Natural killer cell treated with Interleukin-12 subunit alpha and Interleukin-12 subunit beta and Interleukin-15 and Interleukin-18, amount 100 ng/mL, for 72 hours (primary cell): Measurements from ENCODE around the gene HAUS8. TPM values are rescaled to one million over a fixed set of nuclear protein-coding genes. Genes with fewer than 3 reads are reported as not detected.
A peak's percentile ranks its signal among the peaks of the same experiment; 100 is the strongest.

Experiments
- ATAC-seq, 2 donors: fragments of 150-1000 bp; cut with Tn5 transposase in 1 of 2; sonication (Bioruptor Pico), chemical (Tn5 transposase) in 1 of 2; 2 replicates each; pipeline ENCODE4 v1.10.0; 2021
- DNase-seq: peaks from one replicate; pipeline ENCODE4 v3.0.0; 2022; ENCODE audit warnings: low spot score
- H3K27ac Mint-ChIP-seq, 2 donors: 1 replicate in 1 of 2; 2 replicates in 1 of 2; pipeline ENCODE4 v1.8.0; 2022; ENCODE audit warnings: mixed read lengths in 2 of 2, mild to moderate bottlenecking in 1 of 2, moderate library complexity in 1 of 2
- H3K27me3 Mint-ChIP-seq, 2 donors: 1 replicate in 1 of 2; 2 replicates in 1 of 2; pipeline ENCODE4 v1.8.0; 2022; ENCODE audit warnings: mixed read lengths in 2 of 2
- H3K36me3 Mint-ChIP-seq: one replicate; pipeline ENCODE4 v1.8.0; 2022; ENCODE audit warnings: mixed read lengths
- H3K4me1 Mint-ChIP-seq, 2 donors: 1 replicate in 1 of 2; 2 replicates in 1 of 2; pipeline ENCODE4 v1.8.0; 2022; ENCODE audit warnings: low read depth in 2 of 2, mixed read lengths in 2 of 2, mild to moderate bottlenecking in 1 of 2
- H3K4me3 Mint-ChIP-seq: one replicate; pipeline ENCODE4 v1.8.0; 2022; ENCODE audit warnings: mixed read lengths
- H3K9me3 Mint-ChIP-seq: 2 replicates; pipeline ENCODE4 v1.8.0; 2022; ENCODE audit warnings: mixed read lengths
- total RNA-seq, 2 donors: library from RNA; stranded (reverse); gene quantifications; one replicate each; pipeline ENCODE4 v1.2.3, GENCODE V29; 2022

Gene HAUS8
- 10 to 100 TPM; 25.6 to 46.1 TPM for total RNA-seq

DNA sequence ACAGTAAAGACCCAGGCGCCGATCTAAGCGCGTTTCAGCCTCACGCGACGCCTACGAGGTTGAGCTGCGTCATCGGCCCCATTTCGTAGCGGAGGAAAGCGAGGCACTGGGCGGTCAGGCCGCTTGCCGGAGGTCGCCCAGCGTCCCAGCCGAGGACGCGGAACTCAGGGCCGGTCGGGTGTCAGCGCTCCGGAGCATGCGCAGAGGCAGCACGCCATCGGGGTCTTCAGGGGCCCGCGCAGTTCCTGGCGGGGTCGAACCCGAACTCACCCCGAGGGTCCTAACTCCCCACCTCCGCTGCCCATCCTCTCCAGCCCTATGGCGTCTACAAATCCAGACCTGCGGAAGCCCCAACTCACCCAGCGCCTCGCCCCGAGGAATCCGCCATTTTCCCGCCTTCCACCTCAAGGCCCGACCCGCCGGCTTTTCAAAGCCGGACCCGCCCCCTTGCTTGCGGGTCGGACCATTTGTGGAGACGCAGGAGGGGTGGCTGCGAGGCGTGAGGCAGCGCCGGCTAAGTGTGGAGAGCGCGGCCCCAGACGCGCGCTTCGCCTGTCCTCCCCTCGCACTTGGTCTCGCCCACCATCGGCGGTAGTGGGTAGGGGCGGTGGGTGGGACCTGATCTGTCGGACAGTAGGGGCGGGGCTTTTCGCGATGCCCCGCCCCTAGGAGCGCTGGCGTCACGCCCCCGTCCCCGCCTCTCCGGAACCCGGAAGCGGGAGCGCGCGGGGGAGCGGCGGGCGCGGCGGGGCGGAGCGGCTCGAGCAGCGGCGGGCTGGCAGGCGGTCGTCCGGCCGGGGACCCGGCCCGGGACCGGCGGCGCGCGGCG lies at the start of gene HAUS8, which contains the start of gene MYO9B:
TSS of gene HAUS8 (minus strand) at position 418 of the 829 bp plus-strand sequence. CDS start at position 388, 30 bp downstream.
TSS of gene MYO9B (plus strand) at position 743 of the 829 bp plus-strand sequence. CDS start 25,941 bp downstream, outside the sequence.
- peaks cover 10% of the 10 kb centered on the region for H3K36me3 Mint-ChIP-seq
- no peaks in the 10 kb centered on the region for H3K27me3 Mint-ChIP-seq
- H3K27ac Mint-ChIP-seq: peak within 1 kb of the TSS; percentile 95 to 97
- H3K9me3 Mint-ChIP-seq: no peaks in the 10 kb centered on the region
- H3K4me1 Mint-ChIP-seq: peaks cover 57 to 66% of the 10 kb centered on the region in 2 donors
- peak within 1 kb of the TSS; percentile 100 for H3K4me3 Mint-ChIP-seq
- DNase-seq (peak; percentile 100), ATAC-seq (peak; percentile 95)

DNA sequence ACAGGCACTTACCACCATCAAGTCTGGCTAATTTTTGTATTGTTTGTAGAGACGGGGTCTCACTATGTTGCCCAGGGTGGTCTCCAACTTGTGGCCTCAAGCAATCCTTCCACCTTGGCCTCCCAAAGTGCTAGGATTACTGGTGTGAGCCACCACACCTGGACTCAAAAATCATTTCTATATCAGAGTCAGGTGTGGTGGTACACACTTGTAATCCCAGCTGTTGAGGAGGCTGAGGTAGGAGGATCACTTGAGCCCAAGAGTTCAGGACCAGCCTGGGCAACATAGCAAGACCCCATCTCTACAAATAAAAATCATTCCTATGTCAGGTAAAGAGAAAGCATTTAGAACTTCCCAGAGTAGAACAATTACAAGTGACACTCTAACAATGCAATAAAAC lies 48.8 kb upstream of the HAUS8 start:
- no peaks in the 10 kb centered on the region for H3K27me3 Mint-ChIP-seq
- ATAC-seq: no peak
- H3K36me3 Mint-ChIP-seq: no peaks in the 10 kb centered on the region
- no peaks in the 10 kb centered on the region for H3K9me3 Mint-ChIP-seq
- peaks cover 54 to 66% of the 10 kb centered on the region in 2 donors for H3K4me1 Mint-ChIP-seq
- no peak for DNase-seq
- H3K4me3 Mint-ChIP-seq: peak overlapping the region; percentile 99
- peak overlapping the region; percentile 96 to 97 for H3K27ac Mint-ChIP-seq

GRCh38 chr19:17123041-17123440 lies 47.8 kb upstream of the HAUS8 start:
- Mint-ChIP-seq H3K36me3 (no peaks in the 10 kb centered on the region), H3K4me3 (peak overlapping the region; percentile 50), H3K27ac (peak overlapping the region; percentile 96 to 97), H3K9me3 (no peaks in the 10 kb centered on the region), H3K4me1 (peaks cover 49 to 64% of the 10 kb centered on the region in 2 donors), H3K27me3 (no peaks in the 10 kb centered on the region)
- DNase-seq (no peak), ATAC-seq (no peak)

- peak overlapping the region; percentile 30 for H3K4me3 Mint-ChIP-seq
- no peaks in the 10 kb centered on the region for H3K27me3 Mint-ChIP-seq
- H3K4me1 Mint-ChIP-seq: peaks cover 47 to 60% of the 10 kb centered on the region in 2 donors
- H3K9me3 Mint-ChIP-seq: no peaks in the 10 kb centered on the region
- no peak for DNase-seq
- H3K36me3 Mint-ChIP-seq: no peaks in the 10 kb centered on the region
- no peak for ATAC-seq
- H3K27ac Mint-ChIP-seq: peak overlapping the region in 1 of 2 donors; percentile 26
These were observed 46.6 kb upstream of the HAUS8 start for GRCh38 chr19:17121736-17122293.

DNA sequence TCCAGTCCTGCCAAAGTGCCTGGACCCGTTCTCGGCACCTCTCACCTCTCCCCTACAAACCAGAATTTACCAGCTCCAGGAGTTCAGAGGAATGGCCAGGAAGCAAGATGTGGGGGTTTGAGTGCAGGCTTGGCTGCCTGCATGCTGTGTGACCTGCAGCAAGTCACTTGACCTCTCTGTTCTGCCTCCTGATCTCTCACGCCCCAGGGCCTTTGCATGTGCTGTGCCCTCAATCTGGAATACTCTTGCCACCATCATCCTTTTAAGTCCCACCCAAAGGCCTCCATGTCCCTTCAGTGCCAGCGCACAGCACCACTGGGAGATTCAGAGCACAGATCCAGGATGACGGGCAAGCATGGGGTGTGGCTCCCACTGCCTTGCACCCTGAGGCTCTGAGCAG lies 43.7 kb upstream of the HAUS8 start:
- no peak overlapping the region for H3K4me3 Mint-ChIP-seq
- H3K36me3 Mint-ChIP-seq: no peaks in the 10 kb centered on the region
- H3K27ac Mint-ChIP-seq: peak overlapping the region in 1 of 2 donors; percentile 41
- no peak for ATAC-seq
- no peaks in the 10 kb centered on the region for H3K9me3 Mint-ChIP-seq
- H3K4me1 Mint-ChIP-seq: peaks cover 37 to 60% of the 10 kb centered on the region in 2 donors
- no peaks in the 10 kb centered on the region for H3K27me3 Mint-ChIP-seq
- no peak for DNase-seq

GRCh38 chr19:17116996-17117702 lies 41.9 kb upstream of the HAUS8 start:
- DNase-seq (no peak), ATAC-seq (peak in 1 of 2 donors; percentile 72)
- Mint-ChIP-seq H3K27me3 (no peaks in the 10 kb centered on the region), H3K4me1 (peaks cover 35 to 63% of the 10 kb centered on the region in 2 donors), H3K9me3 (no peaks in the 10 kb centered on the region), H3K27ac (peak overlapping the region in 1 of 2 donors; percentile 61), H3K36me3 (no peaks in the 10 kb centered on the region), H3K4me3 (no peak overlapping the region)

DNA sequence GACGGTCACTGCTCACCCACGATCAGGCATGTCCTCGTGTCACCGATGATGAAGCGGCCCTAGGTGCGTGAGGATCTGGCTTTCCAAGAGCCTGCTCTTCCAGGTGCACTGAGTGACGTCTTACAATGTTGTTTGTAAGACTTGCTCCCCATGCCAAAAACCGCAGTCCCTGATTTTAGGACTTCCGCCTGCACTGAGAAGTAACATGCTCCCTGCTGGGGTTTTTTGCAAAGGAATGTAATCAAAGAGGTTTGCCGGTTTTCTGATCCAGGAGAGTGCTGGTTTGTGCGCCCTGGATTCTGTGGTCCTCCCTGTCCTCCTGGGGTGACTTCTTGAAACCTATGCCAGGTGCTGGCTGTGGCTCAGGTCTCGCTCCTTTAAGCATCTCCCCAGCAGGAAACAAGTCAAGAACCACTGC lies 39.2 kb upstream of the HAUS8 start:
- peak overlapping the region in 1 of 2 donors; percentile 85 for H3K27ac Mint-ChIP-seq
- H3K4me3 Mint-ChIP-seq: no peak overlapping the region
- H3K4me1 Mint-ChIP-seq: peaks cover 53 to 73% of the 10 kb centered on the region in 2 donors
- no peak for DNase-seq
- H3K9me3 Mint-ChIP-seq: no peaks in the 10 kb centered on the region
- peaks cover 6% of the 10 kb centered on the region for H3K36me3 Mint-ChIP-seq
- H3K27me3 Mint-ChIP-seq: no peaks in the 10 kb centered on the region
- no peak for ATAC-seq

DNA sequence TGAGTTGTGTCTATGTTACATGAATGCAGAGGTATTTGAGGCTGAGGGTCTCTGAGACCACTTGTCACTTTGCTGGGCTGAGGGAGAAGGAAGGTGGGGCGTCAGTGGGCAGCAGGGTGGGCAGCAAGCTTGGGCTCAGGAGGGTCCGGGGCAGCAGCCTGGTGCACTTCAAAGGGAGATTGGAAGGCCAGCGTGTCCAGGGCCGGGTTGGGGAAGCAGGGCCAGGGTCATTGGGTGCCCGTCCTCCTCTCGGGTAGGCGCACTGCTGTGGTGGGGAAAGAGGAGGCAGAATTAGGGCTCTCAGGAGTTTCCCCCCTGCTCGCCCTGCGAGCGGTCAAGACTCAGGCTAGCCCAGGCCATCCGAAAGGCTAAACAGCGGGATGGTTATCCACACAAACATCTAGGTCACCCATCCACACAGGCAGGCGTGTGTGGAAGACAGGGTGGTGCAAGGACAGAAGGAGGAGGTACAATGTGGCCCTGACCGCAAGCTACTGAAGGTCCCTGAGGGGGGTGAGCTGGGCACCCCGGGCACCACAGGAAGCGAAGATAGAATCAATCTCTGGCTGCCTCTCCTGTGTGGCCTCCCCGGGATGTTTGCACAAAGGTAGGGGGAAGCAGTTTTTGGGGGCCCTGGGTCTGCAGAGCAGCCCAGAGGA lies 38.0 kb upstream of the HAUS8 start:
- no peaks in the 10 kb centered on the region for H3K27me3 Mint-ChIP-seq
- no peak for DNase-seq
- peak overlapping the region; percentile 40 to 85 for H3K27ac Mint-ChIP-seq
- H3K4me3 Mint-ChIP-seq: peak overlapping the region; percentile 5
- peaks cover 54 to 70% of the 10 kb centered on the region in 2 donors for H3K4me1 Mint-ChIP-seq
- peaks cover 6% of the 10 kb centered on the region for H3K36me3 Mint-ChIP-seq
- no peaks in the 10 kb centered on the region for H3K9me3 Mint-ChIP-seq
- ATAC-seq: peak in 1 of 2 donors; percentile 56

DNA sequence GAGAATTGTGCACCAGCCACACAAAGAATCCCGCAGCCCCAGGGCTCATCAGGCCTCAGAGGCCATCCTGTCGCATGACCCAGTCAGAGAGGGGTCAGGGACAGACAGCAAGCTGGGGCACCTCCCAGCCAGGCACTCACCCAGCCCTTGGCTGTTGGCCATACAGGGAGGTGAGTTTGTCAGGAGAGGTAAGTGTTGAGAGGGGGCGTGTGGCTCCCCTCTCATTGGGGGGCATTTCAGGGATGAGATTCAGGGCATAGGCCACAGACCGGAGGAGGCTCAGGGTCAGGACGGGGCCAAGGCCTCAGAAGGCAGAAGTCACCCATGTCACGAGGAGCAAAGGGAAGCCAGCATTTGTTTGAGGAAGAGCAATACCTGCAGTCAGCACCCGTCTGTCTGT lies 37.4 kb upstream of the HAUS8 start:
- no peaks in the 10 kb centered on the region for H3K9me3 Mint-ChIP-seq
- peaks cover 60 to 71% of the 10 kb centered on the region in 2 donors for H3K4me1 Mint-ChIP-seq
- peak overlapping the region; percentile 5 for H3K4me3 Mint-ChIP-seq
- no peak for ATAC-seq
- peak overlapping the region; percentile 40 to 85 for H3K27ac Mint-ChIP-seq
- no peak for DNase-seq
- no peaks in the 10 kb centered on the region for H3K27me3 Mint-ChIP-seq
- peaks cover 6% of the 10 kb centered on the region for H3K36me3 Mint-ChIP-seq

DNA sequence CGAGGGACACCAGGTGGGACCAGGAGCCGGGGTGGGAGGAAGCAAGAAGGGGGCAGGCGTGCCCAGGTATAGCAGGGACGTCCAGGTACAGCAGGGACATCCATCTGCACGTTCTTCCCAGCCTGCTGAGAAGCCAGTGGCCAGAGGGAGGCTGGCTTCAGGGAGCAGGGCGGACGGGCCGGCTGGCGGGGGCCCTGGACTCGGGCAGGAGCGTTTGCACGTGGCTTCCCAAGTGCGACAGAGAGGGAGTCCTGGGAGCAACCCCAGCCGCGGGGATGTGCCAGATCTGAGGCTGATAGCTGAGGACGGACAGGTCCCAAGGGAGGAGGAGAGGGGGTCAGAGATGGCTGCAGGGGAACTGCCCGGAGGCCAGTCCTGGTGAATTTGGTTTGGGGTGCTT lies 37.0 kb upstream of the HAUS8 start:
- Mint-ChIP-seq H3K27me3 (no peaks in the 10 kb centered on the region), H3K27ac (peak overlapping the region; percentile 40 to 85), H3K4me1 (peaks cover 63 to 76% of the 10 kb centered on the region in 2 donors), H3K9me3 (no peaks in the 10 kb centered on the region), H3K4me3 (no peak overlapping the region), H3K36me3 (peaks cover 6% of the 10 kb centered on the region)
- DNase-seq (no peak), ATAC-seq (no peak)

- peak overlapping the region in 1 of 2 donors; percentile 45 for H3K27ac Mint-ChIP-seq
- peaks cover 6% of the 10 kb centered on the region for H3K36me3 Mint-ChIP-seq
- DNase-seq: no peak
- no peaks in the 10 kb centered on the region for H3K9me3 Mint-ChIP-seq
- no peak overlapping the region for H3K4me3 Mint-ChIP-seq
- H3K4me1 Mint-ChIP-seq: peaks cover 58 to 72% of the 10 kb centered on the region in 2 donors
- ATAC-seq: no peak
- H3K27me3 Mint-ChIP-seq: no peaks in the 10 kb centered on the region
These were observed 36.5 kb upstream of the HAUS8 start for GRCh38 chr19:17111766-17112165.

DNA sequence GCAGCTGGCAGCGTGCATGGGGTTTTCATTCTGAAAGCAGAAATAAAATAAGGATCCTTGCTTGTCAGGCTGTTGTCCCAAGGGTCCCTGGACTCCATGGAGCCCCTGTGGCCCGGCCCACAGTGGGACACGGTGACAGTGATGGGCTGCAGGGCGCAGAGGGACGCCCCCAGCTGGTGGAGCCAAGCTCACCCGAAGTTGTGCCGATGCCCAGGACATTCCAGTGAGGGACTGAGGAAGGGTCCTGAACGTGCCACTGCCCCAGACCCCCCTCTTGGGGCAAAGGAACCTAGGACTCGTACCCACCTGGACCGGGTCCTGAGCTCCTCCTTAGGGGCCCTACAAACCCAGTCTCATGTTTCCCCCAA lies 35.3 kb upstream of the HAUS8 start:
- H3K4me3 Mint-ChIP-seq: peak overlapping the region; percentile 47
- no peak for ATAC-seq
- no peak for DNase-seq
- peak overlapping the region; percentile 64 to 69 for H3K27ac Mint-ChIP-seq
- H3K36me3 Mint-ChIP-seq: peaks cover 6% of the 10 kb centered on the region
- H3K4me1 Mint-ChIP-seq: peaks cover 55 to 73% of the 10 kb centered on the region in 2 donors
- H3K9me3 Mint-ChIP-seq: no peaks in the 10 kb centered on the region
- H3K27me3 Mint-ChIP-seq: no peaks in the 10 kb centered on the region

- DNase-seq (peak; percentile 62), ATAC-seq (peak; percentile 41 to 60)
- peak overlapping the region; percentile 47 for H3K4me3 Mint-ChIP-seq
- H3K27ac Mint-ChIP-seq: peak overlapping the region; percentile 64 to 69
- peaks cover 6% of the 10 kb centered on the region for H3K36me3 Mint-ChIP-seq
- peaks cover 50 to 72% of the 10 kb centered on the region in 2 donors for H3K4me1 Mint-ChIP-seq
- H3K27me3 Mint-ChIP-seq: no peaks in the 10 kb centered on the region
- H3K9me3 Mint-ChIP-seq: no peaks in the 10 kb centered on the region
These were observed 34.8 kb upstream of the HAUS8 start for GRCh38 chr19:17109962-17110598.
